GM12872 (cell line): ENCODE measurements around the gene NTM.

Experiments
- TF ChIP-seq, protein P1 (sequence below): IDR thresholded peaks from 3 replicates; pipeline ENCODE4 v1.5.1; 2011; ENCODE audit warnings: low read depth, mild to moderate bottlenecking, low read length, moderate library complexity; ENCODE audit not compliant: insufficient read depth

The NTM gene

DNA sequence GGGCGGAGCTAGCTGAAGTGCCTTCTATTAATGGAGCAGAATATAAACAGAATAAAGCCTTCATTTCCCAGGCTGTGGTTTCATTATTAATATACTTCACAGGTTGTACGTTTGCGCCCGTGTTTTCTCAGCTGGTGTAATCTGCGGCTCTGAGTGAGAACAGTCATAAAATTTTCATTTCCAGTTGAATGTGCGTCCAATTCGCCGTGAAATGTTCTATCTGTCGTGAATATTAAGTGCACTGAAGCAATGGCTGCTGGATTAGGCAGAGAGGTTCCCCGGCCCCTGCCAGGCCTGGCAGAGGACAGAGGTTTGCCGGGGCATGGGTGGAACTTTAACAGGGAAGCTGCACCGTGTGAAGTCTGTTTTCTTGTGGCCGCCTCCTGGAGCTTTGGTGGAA is 874.4 kb downstream of the NTM start:
- TF ChIP-seq, protein P1, sequence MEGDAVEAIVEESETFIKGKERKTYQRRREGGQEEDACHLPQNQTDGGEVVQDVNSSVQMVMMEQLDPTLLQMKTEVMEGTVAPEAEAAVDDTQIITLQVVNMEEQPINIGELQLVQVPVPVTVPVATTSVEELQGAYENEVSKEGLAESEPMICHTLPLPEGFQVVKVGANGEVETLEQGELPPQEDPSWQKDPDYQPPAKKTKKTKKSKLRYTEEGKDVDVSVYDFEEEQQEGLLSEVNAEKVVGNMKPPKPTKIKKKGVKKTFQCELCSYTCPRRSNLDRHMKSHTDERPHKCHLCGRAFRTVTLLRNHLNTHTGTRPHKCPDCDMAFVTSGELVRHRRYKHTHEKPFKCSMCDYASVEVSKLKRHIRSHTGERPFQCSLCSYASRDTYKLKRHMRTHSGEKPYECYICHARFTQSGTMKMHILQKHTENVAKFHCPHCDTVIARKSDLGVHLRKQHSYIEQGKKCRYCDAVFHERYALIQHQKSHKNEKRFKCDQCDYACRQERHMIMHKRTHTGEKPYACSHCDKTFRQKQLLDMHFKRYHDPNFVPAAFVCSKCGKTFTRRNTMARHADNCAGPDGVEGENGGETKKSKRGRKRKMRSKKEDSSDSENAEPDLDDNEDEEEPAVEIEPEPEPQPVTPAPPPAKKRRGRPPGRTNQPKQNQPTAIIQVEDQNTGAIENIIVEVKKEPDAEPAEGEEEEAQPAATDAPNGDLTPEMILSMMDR = no peak

DNA sequence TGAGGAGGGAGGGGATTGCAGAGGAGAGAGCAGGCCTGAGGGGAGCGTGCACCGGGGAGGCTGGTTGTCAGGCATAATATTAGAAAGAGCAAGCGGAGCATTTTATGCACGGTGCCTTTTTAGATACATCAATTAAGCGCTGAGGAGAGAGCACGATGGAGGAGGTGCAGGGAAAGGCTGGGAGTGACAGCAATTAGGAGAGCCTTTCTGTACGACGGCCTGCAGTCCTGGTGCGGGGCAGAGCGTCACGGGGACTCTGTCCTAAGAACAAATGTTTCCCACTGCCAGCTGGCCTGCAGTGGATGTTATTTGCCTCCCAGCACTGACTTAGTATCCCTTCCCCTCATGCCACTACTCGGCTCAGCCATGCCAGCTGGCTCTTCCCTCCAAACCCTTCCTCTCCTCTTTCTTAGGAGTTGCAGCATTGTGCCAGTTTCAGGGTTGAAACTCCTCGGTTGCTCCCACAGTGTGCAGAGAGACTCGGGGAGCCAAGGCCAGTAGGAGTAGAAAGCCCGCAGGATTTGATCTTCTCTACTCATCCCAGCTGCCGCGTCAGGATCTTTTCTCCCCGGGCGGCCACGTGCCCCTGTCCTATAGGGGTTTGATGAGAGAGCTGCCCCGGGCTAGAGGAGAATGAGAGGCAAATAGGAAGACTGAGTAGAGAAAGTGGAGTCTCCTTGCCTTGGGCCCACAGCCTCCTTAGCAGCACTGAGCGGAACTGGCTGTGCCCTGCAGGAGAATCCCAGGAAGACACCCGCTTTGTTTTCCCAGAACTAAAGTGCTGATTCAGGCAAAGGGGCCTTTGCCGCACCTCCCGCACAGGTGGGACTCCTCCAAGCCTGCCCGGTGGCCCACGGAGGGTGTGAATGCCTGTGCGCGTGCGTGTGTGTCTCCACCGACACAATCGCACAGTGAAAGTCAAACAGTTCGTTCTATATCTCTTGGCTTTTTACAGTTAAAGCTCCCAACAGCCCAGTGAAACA is 875.3 kb downstream of the NTM start:
- TF ChIP-seq, protein P1 = no peak

DNA sequence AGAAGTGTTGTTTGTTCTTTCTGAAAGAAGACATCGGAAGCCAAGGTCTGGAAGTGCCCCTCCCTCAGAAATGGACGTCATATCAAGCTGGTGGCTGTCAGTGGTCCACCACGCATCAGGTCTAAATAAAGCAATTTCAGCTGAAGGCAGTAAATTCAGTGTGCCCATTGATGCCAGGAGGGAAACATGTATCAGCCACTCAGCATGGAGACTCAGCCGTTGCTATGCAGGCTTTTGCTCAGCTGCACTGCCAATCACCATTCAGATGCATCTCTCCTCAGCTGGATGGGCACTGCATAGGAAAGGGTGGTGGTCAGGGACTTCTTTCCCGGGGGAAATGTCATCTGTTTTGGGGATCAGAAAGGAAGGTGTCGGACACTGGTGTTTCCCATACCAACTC is 878.2 kb downstream of the NTM start:
- TF ChIP-seq, protein P1 = no peak

DNA sequence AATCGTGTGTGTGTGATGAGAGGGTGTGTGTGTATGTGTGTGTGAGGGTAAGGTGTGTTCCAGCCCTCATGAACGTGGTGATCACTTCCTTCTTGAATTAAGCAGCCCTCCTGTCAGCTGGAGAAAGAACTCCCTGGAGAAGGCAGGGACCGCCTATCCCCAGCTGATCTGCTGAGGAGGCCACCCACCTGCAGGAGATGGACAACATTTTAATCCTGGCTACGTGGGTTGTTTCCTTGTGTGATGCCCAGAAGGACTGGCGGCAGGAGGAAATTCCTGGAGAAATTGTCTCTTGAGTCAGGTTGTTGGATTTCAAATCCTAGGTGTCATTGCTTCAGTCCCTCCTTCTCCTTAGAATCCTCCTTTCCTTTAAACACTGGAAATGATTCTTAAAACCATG is 878.8 kb downstream of the NTM start:
- TF ChIP-seq, protein P1 = no peak

DNA sequence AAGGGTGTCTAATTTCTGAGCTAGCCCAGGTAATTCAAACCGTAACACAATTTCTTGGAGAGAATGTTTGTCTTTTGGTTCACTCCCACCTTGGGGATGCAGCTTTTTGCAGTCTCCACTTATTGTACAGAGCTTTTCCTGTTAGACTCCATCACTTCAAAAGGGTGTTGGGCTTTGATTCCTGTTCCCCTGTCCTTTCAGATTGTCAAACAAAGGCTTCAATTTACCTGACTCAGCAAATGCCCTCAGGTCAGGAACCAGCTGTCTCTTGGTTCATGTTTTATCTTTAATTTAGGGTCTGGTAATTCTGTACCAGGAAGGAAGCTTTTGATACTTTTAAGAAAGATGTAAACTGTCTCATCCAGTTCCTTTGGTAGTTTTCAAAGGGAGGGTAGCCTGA is 880.6 kb downstream of the NTM start:
- TF ChIP-seq, protein P1 = no peak

DNA sequence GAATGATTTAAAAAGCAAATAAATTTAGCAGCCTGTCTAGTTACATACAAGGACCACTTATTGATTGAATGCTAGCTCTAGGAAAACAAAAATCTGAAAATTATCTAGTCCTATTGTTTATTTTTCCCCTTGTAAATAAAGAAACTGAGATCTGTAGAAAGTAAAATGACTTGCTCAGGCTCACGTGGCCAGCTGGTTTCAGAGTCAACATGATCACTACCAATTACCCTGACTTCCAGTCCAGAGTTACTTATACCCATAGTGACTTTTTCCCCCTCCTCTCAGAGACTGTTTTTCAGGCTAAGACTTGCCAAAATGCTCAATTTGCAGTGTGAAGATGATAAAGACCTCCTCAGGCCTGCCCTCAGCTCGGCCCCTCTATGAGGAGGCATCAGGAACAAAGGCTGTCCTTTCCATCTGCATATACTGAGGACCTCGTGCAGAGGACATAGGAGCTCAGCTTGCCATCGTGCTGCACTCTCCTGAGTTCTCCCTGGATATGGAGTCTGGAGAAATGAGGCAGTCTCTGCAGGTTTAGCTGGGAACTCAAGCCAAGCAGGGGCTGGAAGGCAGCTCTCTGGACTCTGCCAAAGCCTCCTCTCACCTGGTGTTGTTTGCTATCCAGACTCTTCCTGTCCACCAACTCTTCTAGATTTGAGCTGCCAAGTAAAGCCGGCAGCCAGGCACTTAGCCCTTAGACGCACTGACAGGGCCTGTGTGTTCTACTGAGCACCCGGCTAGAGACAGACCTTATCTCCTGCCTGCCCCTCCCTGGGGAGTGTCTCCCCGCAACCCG is 883.3 kb downstream of the NTM start:
- TF ChIP-seq, protein P1 = no peak

DNA sequence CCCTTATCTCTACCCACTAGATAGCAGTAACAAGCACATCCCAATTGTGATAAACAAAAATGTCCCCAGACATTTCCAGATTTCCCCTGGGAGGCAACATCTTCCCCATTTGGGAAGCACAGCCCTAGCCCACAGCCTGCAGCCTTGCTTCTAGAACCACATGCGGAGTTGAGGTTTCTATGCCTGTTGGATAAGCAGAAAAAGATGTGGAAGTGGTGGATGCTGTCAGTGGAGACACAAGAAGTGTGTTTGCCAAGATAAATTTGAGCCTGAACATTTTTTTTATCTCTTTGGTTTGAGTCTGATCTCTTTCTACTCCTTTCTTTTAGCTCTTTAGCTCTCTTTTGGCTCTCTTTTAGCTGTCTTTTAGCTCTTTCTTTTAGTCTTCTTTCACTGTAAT is 884.5 kb downstream of the NTM start:
- TF ChIP-seq, protein P1 = no peak
